NCI-H446 treated with DMSO at 0.1 percent for 48 hours (cell line): Measurements from ENCODE around the gene RAB3C.

Source experiments
- DNase-seq: peaks from one replicate; lab custom pipeline; 2025; lab: John Stamatoyannopoulos, UW

The RAB3C gene

GRCh38 chr5:58886315-58887207, 303.7 kb downstream of the RAB3C start:
- peak; percentile 24 for DNase-seq

- no peak for DNase-seq
Observed at GRCh38 chr5:58887311-58887710, 304.4 kb downstream of the RAB3C start.

- DNase-seq: no peak
Observed at GRCh38 chr5:58887721-58888409, 305.0 kb downstream of the RAB3C start.

GRCh38 chr5:58890265-58890664, 307.4 kb downstream of the RAB3C start:
- no peak for DNase-seq

- DNase-seq: no peak
Observed at GRCh38 chr5:58890701-58891085, 307.8 kb downstream of the RAB3C start.

GRCh38 chr5:58891086-58891970, 308.5 kb downstream of the RAB3C start:
- DNase-seq: peak; percentile 54

- no peak for DNase-seq
Observed at GRCh38 chr5:58891971-58892343, 309.1 kb downstream of the RAB3C start.

- DNase-seq: no peak
Observed at GRCh38 chr5:58893551-58893950, 310.7 kb downstream of the RAB3C start.

- DNase-seq: no peak
Observed at GRCh38 chr5:58898006-58898405, 315.1 kb downstream of the RAB3C start.

GRCh38 chr5:58898538-58898937, 315.7 kb downstream of the RAB3C start:
- no peak for DNase-seq

GRCh38 chr5:58901271-58901670, 318.4 kb downstream of the RAB3C start:
- no peak for DNase-seq

- no peak for DNase-seq
Observed at GRCh38 chr5:58902305-58902704, 319.4 kb downstream of the RAB3C start.

GRCh38 chr5:58902765-58903164, 319.9 kb downstream of the RAB3C start:
- DNase-seq: no peak

- DNase-seq: no peak
Observed at GRCh38 chr5:58904737-58905136, 321.9 kb downstream of the RAB3C start.

GRCh38 chr5:58905944-58906343, 323.1 kb downstream of the RAB3C start:
- no peak for DNase-seq
